PFSK-1 (cell line): Measurements from ENCODE around the gene ZNF408.

Source experiments
- FOXP2 ChIP-seq: optimal IDR thresholded peaks from 2 replicates; pipeline ENCODE3; 2011; ENCODE audit warnings: borderline replicate concordance, control low read depth, inconsistent platforms; ENCODE audit not compliant: insufficient read depth; ENCODE audit errors: extremely low read length, extremely low read depth
- POLR2AphosphoS5 ChIP-seq: IDR thresholded peaks from 2 replicates; pipeline ENCODE4 v1.6.1; 2012; ENCODE audit warnings: low read depth, mild to moderate bottlenecking, control low read depth, low read length, moderate library complexity
- SIN3A ChIP-seq: IDR thresholded peaks from 2 replicates; pipeline ENCODE4 v1.6.1; 2012; ENCODE audit warnings: mild to moderate bottlenecking, low read length, moderate library complexity, borderline replicate concordance; ENCODE audit not compliant: insufficient read depth
- TAF1 ChIP-seq: IDR thresholded peaks from 2 replicates; pipeline ENCODE4 v1.6.1; 2012; ENCODE audit warnings: low read length, control low read depth, borderline replicate concordance; ENCODE audit not compliant: insufficient read depth
- TF ChIP-seq, protein P1 (sequence below), 2 experiments: IDR thresholded peaks; 2 replicates each; pipeline versions ENCODE4 v1.6.1 to v1.8.0; 2011 to 2012; ENCODE audit warnings: low read depth in 2 of 2, low read length in 2 of 2, control low read depth in 1 of 2, inconsistent platforms in 1 of 2, mild to moderate bottlenecking in 1 of 2, moderate library complexity in 1 of 2; ENCODE audit not compliant: insufficient read depth in 1 of 2

The ZNF408 gene

GRCh38 chr11:46675949-46676348 is 24.9 kb upstream of the ZNF408 start:
- TF ChIP-seq SIN3A (no peak), FOXP2 (no peak), TAF1 (no peak), POLR2AphosphoS5 (no peak)
- TF ChIP-seq, protein P1, sequence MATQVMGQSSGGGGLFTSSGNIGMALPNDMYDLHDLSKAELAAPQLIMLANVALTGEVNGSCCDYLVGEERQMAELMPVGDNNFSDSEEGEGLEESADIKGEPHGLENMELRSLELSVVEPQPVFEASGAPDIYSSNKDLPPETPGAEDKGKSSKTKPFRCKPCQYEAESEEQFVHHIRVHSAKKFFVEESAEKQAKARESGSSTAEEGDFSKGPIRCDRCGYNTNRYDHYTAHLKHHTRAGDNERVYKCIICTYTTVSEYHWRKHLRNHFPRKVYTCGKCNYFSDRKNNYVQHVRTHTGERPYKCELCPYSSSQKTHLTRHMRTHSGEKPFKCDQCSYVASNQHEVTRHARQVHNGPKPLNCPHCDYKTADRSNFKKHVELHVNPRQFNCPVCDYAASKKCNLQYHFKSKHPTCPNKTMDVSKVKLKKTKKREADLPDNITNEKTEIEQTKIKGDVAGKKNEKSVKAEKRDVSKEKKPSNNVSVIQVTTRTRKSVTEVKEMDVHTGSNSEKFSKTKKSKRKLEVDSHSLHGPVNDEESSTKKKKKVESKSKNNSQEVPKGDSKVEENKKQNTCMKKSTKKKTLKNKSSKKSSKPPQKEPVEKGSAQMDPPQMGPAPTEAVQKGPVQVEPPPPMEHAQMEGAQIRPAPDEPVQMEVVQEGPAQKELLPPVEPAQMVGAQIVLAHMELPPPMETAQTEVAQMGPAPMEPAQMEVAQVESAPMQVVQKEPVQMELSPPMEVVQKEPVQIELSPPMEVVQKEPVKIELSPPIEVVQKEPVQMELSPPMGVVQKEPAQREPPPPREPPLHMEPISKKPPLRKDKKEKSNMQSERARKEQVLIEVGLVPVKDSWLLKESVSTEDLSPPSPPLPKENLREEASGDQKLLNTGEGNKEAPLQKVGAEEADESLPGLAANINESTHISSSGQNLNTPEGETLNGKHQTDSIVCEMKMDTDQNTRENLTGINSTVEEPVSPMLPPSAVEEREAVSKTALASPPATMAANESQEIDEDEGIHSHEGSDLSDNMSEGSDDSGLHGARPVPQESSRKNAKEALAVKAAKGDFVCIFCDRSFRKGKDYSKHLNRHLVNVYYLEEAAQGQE (IDR thresholded peaks at IDR 0.05; ENCODE audit: insufficient read depth in 1 of 2, low read depth in 2 of 2, low read length in 2 of 2): no peak

DNA sequence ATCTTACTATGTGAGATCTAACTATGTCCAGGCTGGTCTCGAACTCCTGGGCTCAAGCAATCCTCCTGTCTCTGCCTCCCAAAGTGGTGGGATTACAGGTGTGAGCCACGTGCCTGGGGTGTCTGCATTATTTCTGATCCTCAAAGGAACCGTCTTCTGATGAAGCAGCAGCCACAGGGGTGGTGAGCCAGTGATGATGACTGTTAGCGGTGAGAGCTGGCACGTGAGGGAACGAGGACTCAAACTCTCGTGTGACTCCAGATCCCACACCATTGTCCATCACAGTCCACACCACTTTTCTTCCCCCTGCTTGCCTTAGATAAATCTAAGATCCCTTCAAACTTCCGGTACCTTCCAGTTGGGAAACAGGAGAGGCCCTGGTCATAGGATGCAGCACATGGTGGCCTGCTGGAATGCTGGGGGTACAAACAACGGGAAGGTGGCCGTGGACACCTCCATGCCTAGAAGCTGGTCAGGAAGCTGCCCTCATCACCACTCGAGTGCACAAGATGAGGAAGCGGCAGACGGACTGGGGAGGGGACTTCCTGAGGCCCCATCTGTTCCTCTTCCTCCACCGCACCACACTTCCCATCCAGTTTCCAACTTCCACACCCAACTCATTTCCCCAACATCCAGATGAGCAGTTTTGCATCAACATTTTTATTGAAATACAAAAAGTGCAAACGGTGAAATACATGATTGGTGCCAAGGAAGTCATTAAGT is 24.2 kb upstream of the ZNF408 start:
- TF ChIP-seq SIN3A: no peak
- no peak for TF ChIP-seq TAF1
- TF ChIP-seq FOXP2: no peak
- no peak for TF ChIP-seq POLR2AphosphoS5
- TF ChIP-seq, protein P1 (IDR thresholded peaks at IDR 0.05; ENCODE audit: insufficient read depth in 1 of 2, low read depth in 2 of 2, low read length in 2 of 2): no peak

DNA sequence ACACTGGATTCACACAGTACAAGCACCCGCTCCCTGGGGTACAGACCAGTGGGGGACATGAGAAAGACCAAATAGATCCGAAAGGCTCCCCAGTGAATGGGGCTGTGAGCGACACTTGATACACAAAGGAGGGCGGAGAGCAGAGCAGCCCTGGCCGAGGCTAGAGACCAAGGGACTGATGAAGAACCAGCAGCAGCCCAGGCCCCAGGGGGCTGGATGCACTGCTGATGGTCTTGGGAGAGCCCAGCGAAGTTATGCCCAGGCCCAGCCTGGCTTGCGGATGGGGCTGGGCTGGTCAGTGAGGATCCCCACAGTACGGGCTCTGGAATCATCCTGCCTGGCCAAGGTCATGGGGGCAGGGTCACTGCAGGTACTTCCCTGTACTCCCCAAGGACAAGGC is 23.7 kb upstream of the ZNF408 start:
- no peak for TF ChIP-seq SIN3A
- TF ChIP-seq POLR2AphosphoS5: no peak
- TF ChIP-seq TAF1: no peak
- TF ChIP-seq, protein P1 (IDR thresholded peaks at IDR 0.05; ENCODE audit: insufficient read depth in 1 of 2, low read depth in 2 of 2, low read length in 2 of 2): no peak
- no peak for TF ChIP-seq FOXP2

DNA sequence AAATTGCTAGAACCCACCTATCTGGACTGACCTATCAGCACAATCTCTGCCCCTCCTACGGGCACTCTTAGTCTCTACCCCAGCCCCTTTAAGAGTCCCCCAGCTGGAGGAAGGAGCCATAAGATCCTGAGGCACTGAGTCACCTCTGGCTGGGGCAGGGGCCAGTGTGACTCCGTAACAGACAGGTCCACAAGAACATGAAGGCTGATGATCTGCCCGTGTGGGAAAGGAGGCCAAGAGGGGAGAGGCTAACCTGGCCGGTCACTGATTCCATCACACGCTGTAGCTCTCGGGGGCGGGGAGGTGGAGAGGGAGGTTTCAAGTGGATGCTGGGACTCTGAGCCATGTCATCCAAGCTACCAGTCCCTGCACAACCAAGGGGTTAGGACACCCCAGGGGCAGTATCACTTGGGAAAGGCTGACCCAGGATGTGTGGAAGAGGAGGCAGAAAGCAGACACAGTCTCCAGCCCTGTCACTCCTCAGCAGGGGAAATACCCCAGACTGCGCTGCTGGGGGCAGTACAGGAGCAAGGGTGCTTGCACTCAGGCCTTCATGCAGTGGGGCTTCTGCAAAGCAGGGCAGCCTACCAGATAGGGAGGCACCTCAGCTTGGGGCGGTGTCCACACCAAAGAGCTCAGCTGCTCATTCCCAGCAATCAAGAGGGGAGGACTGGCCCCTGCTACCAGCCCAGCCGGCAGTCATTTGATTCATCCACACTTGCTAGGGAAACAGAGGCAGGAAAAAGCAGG is 22.7 kb upstream of the ZNF408 start:
- TF ChIP-seq TAF1 (no peak), POLR2AphosphoS5 (no peak), SIN3A (no peak), FOXP2 (no peak)
- TF ChIP-seq, protein P1 (IDR thresholded peaks at IDR 0.05; ENCODE audit: insufficient read depth in 1 of 2, low read depth in 2 of 2, low read length in 2 of 2): no peak
